T-helper 2 cell (primary cell): ENCODE measurements around the gene YOD1.

Experiments used
- DNase-seq, 5 experiments: peaks; one replicate each; pipeline versions ENCODE4 v3.0.0 to v3.0.0-alpha.2; 2012 to 2022

Gene YOD1

GRCh38 chr1:207004931-207005830 lies 45.8 kb downstream of the YOD1 start:
- DNase-seq, result peak in 2 of 5 experiments; percentile 7 to 36

- no peak for DNase-seq
Measured at GRCh38 chr1:207003210-207003609, 47.8 kb downstream of the YOD1 start.

GRCh38 chr1:207002724-207003146 lies 48.3 kb downstream of the YOD1 start:
- no peak for DNase-seq

GRCh38 chr1:207001492-207002245 lies 49.3 kb downstream of the YOD1 start:
- DNase-seq, result no peak

GRCh38 chr1:207000651-207001291 lies 50.2 kb downstream of the YOD1 start:
- DNase-seq, result no peak

- DNase-seq, result no peak
Measured at GRCh38 chr1:206998816-206999215, 52.2 kb downstream of the YOD1 start.
